Dedifferentiated amniotic fluid mesenchymal stem cell (primary cell): ENCODE data around the gene CD6.

Experiments
- DNase-seq: peaks from one replicate; pipeline ENCODE4 v3.0.0-alpha.2; 2016; ENCODE audit errors: extremely low spot score

CD6 gene, protein sequence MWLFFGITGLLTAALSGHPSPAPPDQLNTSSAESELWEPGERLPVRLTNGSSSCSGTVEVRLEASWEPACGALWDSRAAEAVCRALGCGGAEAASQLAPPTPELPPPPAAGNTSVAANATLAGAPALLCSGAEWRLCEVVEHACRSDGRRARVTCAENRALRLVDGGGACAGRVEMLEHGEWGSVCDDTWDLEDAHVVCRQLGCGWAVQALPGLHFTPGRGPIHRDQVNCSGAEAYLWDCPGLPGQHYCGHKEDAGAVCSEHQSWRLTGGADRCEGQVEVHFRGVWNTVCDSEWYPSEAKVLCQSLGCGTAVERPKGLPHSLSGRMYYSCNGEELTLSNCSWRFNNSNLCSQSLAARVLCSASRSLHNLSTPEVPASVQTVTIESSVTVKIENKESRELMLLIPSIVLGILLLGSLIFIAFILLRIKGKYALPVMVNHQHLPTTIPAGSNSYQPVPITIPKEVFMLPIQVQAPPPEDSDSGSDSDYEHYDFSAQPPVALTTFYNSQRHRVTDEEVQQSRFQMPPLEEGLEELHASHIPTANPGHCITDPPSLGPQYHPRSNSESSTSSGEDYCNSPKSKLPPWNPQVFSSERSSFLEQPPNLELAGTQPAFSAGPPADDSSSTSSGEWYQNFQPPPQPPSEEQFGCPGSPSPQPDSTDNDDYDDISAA

DNA sequence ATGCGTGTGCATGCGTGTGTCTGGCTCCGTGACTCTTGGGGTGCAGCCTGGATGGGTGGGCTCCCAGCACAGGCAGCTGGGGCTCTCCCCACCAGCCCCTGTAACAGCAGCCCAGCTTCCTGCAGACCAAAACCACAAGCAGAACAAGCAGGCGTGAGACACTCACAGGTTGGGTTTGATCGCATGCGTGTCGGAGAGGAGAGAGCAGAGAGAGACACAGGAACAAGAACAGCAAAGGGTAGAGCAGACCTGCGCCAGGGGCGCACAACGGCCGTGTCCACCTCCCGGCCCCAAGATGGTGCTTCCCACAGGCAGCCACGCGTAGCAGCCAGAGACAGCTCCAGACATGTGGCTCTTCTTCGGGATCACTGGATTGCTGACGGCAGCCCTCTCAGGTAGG is at the start of gene CD6:
Gene CD6 (plus strand): TSS at position 161 of the 400 bp plus-strand sequence. CDS start 186 bp downstream, at position 347.
- no peak for DNase-seq

DNA sequence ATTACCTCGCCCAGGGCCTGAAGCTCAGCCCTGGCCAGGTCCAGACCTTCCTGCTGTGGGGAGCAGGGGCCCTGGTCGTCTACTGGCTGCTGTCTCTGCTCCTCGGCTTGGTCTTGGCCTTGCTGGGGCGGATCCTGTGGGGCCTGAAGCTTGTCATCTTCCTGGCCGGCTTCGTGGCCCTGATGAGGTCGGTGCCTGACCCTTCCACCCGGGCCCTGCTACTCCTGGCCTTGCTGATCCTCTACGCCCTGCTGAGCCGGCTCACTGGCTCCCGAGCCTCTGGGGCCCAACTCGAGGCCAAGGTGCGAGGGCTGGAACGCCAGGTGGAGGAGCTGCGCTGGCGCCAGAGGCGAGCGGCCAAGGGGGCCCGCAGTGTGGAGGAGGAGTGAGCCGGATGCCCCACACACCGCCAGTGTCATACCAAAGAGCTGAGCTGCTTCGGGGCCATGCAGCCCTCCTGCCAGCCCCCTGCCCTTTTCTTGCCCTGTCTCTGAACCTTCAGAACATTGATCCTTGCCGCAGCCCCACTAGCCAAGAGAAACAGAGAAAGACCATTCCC is 49.6 kb upstream of the CD6 start:
- no peak for DNase-seq

DNA sequence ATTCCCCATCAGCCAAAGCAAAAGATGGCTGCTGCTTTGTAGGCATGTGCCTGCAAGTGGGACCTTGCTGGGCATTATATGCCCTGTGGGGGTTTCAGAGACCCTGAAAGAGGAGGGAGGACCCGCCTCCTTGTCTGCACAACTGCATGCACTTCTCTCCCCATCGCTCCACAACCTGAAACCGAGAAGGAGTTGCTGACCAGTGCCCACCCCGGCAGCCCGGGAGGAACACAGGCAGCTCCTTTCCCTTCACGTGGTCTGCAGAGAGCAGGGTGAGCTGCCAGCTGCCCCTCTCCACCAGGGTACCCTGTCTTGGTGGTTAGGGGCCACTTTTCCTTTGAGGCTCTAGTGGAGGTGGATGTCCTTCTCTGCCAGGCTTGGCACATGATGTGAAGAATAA is 48.6 kb upstream of the CD6 start:
- no peak for DNase-seq

DNA sequence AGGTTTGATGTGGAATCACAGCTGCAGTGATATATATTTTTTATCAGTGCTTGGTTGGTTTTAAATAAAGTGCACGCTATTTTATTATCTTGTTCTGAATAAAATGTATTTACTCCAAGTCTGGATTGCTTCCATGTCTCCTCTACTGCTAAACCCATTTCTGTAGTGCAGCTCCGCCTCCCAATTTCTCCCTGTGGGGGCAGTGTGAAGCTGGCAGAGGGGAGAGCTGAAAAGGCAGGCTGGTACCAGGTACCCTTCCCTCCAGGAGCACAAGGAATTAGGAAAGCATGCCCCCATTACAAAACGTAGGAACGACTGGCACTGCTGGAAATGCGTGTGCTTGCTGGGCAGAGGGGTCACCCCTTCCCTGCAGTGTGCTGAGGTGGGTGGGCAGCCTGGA is 48.2 kb upstream of the CD6 start:
- no peak for DNase-seq

DNA sequence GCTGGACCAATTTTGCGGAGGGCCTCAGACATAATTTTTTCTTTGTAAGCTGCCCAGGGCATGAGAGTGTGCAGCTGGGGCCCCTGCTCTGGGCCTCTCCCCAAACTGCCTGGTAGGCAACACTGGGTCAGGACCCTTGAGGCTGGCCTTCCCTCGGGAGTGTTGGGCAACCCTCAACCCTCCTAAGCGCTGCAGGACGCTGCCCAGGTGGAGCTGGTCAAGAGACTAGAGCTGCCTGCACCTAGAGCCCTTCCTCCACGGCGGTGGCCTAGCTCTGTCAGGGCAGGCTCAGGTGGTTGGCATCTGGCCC is 47.7 kb upstream of the CD6 start:
- no peak for DNase-seq

DNA sequence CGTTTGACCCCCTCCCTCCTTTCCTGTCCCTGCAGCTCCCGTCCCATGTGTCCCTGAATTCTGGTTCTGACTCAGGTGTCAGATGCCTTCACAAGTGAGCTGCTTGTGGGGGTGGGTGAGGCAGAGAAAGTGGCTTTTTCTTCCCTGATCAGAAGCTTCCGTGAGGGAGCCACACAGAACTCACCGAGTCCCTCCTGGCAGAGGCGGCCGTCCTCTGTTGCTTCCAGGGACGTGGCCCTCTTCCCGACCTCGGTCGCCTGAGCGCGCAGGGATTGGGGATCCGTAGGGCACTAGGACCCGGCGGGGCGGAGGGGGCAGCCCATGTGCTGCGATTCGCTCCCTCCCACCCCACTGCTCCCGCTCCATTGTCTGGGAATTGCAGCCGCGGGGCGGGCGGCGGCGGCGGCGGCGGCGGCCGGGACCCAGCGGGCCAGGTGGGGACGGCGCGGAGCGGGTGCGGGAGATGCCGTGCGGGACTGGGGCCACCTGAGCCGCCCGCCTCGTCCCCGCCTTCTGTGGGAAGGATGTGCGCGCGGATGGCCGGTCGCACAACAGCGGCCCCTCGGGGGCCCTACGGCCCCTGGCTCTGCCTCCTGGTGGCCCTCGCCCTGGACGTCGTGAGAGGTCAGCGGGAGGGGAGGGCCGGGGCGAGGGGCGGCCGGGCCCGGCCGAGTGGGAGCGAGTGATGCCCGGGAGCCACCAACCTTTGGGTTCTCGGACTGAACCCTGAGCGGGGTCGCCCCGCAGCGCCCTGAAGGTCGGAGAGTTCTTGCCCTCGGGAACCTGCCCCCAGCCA is 47.2 kb upstream of the CD6 start, which contains the start of gene TMEM132A:
Gene TMEM132A (plus strand): TSS at position 351 of the 796 bp plus-strand sequence. CDS start 174 bp downstream, at position 525.
- peak; percentile 38 for DNase-seq

DNA sequence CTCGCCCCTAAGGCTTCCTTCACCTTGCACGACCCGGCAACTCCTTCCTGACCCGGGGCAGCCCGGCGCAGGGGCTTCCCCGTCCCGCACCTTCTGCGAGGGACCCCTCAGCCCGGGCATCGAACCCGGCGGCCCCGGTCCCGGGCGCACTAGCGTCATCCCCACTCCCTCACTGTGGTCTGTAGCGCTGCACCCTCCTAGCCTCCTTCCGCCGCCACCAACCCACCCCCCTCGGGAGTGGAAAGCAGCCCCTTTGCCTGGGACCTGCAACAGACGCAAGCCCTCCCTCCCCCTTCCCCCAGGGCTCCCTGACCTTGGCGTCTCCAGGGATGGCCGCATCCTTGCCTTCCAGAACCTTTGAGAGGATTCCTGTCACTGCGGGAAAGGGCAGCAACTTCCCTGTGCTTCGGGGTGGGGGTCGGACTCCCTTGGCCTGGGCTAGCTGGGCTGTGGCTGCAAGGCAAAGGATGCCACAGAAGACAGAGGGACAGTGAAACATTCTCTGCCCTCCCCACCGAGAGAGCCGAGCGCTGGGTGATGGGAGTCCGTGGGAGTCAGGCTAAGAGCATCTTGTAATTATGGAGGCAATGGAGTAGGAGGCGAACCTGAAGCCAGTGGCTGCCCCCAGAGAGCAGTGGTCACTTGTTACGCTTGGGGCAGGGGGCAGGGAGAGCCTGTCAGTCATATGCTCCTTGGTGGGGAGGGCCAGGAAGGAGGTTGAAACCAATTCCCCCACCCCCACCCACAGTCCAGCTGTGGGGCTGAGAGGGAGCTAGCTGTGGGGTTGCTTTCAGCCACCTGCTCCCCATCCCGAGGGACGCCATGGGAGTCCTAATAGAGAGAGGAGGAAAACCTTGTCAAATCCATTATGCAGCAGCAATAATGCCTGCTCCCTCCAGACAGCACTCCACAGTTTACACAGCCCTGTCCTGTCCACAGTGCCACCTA is 46.3 kb upstream of the CD6 start:
- DNase-seq = no peak

DNA sequence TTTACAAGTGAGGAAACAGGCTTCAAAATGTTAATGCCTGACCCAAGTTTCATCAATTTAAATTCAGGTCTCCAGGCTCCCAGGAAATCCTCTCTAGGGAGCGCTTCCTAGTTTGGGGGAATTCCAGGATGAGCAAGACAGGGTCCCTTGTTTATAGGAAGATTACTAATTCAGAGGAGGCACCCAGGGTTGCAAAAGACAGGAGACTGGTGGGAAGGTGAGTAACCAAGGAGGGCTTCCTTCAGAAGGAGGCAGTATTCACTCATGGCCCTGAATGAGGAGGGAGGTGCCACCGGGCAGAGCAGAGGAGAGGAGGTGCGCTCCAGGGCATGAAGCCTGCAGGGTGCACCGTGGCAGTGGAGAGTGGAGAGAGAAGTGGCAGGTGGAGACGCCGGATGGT is 45.6 kb upstream of the CD6 start:
- no peak for DNase-seq

DNA sequence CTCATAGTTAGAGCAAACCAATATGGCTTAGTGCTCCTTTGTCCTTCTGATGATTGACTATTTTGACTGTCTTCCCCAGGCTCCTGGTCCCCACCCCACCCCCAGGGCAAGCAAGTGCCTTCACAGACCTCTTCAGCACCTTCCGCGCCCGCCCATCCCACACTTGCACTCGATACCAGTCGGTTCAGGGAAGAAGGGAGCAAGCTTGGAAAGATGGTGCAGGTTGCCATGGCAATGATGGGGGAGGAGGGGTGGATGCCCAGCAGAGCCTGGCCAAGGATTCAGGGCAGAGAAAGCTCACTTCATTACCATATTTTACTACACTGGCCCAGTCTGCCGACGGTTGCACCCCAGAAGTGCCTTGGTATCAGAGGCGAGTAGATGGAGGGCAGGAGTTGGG is 45.0 kb upstream of the CD6 start:
- no peak for DNase-seq

DNA sequence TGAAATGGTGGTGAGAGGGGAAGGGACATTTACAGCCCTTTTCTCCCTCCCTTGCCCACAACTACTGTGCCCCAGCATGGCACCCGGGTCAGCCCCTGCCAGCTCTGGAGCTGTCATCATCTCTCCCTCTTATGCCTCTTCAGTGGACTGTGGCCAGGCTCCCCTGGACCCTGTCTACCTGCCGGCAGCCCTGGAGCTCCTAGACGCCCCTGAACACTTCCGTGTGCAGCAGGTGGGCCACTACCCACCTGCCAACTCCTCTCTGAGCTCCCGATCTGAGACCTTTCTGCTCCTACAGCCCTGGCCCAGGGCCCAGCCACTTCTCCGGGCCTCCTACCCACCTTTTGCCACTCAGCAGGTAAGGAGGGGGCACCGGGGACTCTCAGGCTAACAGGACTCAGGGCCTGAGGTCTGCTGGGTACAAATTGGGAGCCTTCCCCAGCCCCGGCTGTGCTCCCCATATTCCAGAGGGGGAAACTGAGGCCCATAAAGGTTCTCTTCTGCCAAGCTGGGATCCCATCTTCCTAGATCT is 44.4 kb upstream of the CD6 start:
- no peak for DNase-seq

DNA sequence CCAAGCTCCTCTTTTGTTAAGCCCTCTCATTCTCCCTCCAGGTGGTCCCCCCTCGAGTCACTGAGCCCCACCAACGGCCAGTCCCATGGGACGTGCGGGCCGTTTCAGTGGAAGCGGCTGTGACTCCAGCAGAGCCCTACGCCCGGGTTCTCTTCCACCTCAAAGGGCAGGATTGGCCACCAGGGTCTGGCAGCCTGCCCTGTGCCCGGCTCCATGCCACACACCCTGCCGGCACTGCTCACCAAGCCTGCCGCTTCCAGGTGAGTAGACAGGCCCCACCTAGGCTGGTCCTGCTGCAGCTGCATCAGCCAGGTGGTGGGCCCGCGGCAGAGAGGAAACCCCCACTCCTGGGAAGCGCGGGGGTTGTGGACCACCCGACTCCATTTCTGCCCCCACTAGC is 43.9 kb upstream of the CD6 start:
- DNase-seq = no peak

DNA sequence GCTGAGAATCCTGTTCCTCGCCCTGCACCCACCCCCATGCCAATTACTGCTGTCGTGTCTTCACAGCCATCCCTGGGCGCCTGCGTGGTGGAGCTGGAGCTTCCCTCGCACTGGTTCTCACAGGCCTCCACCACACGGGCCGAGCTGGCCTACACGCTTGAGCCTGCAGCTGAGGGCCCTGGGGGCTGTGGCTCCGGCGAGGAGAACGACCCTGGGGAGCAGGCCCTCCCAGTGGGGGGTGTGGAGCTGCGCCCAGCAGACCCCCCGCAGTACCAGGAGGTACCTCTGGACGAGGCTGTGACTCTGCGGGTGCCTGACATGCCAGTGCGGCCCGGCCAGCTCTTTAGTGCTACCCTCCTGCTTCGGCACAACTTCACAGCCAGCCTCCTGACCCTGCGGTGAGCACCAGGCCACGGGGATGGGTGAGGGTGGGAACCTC is 42.9 kb upstream of the CD6 start:
- DNase-seq = no peak

DNA sequence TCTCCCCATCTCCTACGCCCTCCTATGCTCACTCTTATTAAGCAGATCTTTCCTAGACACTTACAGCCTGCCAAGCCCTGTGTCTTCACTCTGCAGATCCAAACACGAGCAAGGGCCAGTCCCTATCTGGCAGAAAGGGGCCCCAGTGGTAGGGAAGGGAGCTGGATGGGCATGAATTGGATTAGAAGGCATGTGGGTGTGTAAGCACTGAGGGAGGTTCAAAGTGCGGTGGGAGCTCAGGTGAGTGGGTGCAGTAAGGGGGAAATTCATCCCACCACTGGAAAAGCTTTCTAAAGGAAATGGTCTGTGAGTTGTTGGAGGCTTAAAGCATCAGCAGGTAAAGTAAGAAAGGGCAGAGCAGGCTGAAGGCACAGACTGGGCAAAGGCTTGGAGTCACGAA is 41.7 kb upstream of the CD6 start:
- no peak for DNase-seq

DNA sequence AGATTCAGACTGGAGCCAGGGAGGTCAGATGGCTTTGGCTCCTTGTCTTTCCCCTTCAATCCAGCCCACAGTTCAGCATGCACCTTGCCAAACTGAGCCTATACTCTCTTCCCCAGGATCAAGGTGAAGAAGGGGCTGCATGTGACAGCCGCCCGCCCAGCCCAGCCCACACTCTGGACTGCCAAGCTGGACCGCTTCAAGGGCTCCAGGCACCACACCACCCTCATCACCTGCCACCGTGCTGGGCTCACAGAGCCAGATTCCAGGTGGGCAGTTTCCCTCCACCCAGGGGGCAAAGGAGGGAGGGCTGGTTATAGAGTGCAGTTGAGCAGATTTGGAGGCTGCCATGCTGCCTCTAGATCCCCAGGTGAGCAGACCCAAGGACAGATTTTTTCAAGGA is 41.1 kb upstream of the CD6 start:
- no peak for DNase-seq

DNA sequence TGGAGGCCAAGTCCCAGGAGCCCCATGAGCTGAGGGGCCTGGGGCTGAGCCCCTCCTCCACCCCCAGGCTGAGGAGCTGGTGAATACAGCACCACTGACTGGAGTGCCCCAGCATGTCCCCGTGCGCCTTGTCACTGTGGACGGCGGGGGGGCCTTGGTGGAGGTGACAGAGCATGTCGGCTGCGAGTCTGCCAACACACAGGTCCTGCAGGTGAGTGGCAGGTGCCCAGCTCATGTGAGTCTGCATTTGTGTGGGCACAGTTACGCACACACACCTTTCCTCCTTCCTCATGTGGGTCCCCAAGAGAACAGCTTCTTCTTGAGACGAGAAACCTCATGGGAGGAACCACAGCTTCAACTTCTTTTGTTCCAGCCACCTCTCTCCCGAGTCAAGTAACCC is 39.6 kb upstream of the CD6 start:
- DNase-seq = no peak

DNA sequence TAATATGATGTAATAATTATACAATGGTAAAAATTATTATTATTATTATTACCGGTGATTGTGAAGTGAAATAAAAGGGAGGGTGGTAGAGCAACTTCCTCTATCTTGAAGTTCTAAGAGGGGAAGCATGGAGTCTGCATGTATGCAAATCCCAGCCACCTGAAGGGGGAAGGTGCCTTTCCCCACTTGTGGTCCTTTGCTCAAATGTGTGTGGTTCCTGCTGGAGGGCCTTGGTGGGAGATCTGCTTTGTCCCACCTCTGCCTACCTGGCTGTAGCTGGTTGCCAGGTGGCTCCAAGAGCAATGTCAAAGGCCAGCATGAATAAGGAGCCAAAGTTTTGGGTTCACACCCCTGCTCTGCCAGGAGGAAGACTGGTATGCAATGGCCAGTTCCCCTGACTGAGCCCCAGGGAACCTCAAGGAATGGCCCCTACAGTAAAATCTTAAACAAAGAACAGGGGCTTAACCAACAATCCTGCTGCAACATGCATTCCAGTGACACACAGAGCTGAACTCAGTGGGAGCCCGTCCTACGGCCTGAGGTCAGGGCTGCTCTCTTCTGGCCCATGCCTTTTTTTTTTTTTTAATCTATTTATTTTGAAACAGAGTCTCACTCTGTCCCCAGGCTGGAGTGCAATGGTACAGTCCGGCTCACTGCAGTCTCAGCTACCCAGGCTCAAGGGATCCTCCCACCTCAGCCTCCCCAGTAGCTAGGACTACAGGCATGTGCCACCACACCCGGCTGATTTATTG is 38.7 kb upstream of the CD6 start:
- no peak for DNase-seq

DNA sequence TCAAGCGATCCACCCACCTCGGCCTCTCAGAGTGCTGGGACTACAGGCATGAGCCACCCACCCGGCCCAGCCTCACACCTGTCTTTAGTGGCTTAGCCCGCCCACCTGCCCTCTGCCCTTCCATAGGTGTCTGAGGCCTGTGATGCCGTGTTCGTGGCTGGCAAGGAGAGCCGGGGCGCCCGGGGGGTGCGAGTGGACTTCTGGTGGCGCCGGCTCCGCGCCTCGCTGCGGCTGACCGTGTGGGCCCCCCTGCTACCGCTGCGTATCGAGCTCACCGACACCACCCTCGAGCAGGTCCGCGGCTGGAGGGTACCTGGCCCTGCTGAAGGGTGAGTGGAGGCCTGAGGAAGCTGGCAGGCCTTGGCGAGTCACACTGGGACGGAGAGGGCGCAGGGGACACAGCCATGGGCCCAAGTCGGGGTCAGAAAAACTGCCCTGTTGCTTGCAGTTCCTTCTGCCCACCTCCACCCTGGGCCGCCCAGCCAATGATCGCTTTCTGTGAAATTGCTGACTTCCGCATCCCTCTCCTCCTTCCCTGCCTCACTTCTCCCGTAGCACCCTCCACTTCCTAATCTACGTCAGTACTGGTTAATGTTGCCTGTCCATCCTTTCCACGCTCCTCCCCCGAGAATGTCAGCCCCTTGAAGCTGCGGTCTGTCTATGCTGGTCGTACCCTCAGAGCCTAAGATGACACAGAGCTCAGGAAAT is 37.9 kb upstream of the CD6 start:
- DNase-seq = no peak

DNA sequence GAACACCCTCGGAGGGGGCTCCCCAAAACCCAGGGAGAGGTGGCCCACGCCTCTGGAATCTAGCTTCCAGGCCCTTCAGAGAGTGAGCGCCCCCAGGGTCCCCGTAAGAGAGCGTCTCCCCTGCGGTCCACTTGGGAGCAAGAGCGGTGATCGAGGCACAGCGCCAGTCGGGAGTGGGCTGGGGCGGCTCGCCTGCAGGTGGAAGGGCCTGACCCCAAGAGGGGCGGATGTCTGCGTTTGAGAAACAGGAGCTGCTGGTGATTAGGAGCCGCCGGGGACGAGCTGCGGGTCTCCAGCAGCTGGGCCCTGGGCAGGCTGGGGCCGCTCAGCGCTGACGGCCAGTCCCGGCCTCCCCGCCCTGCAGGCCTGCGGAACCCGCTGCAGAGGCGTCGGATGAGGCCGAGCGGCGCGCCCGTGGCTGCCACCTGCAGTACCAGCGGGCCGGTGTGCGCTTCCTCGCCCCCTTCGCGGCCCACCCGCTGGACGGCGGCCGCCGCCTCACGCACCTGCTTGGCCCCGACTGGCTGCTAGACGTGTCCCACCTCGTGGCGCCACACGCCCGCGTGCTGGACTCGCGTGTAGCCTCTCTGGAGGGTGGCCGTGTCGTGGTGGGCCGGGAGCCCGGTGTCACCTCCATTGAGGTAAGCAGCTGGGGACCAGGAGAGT is 37.2 kb upstream of the CD6 start:
- DNase-seq = no peak
